ENCODE data around the gene ARF1. TPM values are rescaled to one million over a fixed set of nuclear protein-coding genes. Genes with fewer than 3 reads are reported as not detected.

ARF1 gene
- total RNA-seq, 1 experiment from 2014 or later: 595 TPM

DNA sequence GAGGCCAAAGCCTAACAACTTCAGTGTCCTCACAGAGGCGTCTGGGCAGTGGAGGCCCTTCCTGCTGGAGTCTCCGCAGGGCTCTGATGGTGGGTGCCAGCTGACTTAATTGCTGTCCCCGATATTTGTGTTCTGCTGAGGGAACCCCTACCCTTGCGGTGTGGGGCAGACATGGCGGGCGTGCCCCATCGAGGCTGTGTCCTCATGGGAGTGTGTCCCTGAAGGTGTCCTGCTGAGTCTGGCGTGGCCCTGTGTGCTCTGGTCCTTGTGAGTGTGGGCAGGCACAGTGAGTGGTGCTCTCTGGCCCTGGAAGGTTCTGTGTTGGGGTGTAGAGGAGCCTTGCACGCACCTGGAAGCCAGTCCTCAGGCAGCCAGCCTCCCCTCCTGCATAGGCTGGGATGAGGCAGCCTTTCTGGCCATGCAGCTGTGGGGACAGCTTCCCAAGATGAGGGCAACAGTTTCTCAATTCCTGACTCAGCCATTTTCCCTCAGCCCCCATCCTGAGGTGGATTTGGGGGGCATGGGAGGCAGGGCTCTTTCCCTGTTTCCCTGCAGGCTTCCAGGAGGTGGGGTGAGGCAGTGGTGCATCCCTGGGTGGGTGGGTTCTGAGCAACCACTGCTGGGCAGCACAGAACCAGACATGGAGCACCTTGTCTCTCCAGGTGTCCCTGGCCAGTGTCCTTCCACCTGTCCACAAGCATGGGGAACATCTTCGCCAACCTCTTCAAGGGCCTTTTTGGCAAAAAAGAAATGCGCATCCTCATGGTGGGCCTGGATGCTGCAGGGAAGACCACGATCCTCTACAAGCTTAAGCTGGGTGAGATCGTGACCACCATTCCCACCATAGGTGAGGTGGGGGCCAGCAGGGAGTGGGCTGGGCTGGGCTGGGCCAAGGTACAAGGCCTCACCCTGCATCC lies 14.2 kb downstream of the ARF1 start:
- no peak for TF ChIP-seq EZH2 (IDR thresholded peaks at IDR 0.05; ENCODE audit: low read depth)
- TF ChIP-seq, protein P1, sequence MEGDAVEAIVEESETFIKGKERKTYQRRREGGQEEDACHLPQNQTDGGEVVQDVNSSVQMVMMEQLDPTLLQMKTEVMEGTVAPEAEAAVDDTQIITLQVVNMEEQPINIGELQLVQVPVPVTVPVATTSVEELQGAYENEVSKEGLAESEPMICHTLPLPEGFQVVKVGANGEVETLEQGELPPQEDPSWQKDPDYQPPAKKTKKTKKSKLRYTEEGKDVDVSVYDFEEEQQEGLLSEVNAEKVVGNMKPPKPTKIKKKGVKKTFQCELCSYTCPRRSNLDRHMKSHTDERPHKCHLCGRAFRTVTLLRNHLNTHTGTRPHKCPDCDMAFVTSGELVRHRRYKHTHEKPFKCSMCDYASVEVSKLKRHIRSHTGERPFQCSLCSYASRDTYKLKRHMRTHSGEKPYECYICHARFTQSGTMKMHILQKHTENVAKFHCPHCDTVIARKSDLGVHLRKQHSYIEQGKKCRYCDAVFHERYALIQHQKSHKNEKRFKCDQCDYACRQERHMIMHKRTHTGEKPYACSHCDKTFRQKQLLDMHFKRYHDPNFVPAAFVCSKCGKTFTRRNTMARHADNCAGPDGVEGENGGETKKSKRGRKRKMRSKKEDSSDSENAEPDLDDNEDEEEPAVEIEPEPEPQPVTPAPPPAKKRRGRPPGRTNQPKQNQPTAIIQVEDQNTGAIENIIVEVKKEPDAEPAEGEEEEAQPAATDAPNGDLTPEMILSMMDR (conservative IDR thresholded peaks at IDR 0.05): no peak
- H4K20me1 ChIP-seq (ENCODE audit: insufficient read depth): peaks cover 88% of the 10 kb centered on the region
- H3K4me1 ChIP-seq (replicated peaks; ENCODE audit: insufficient read depth): peaks cover 18% of the 10 kb centered on the region
- H3K9me2 ChIP-seq (ENCODE audit: insufficient read depth): no peaks in the 10 kb centered on the region
- H3F3A ChIP-seq (ENCODE audit: insufficient read depth, low read depth): peaks cover 73% of the 10 kb centered on the region
- CTCF ChIA-PET: no interaction called here
- H3K36me3 ChIP-seq (ENCODE audit: low read depth): peaks cover 48% of the 10 kb centered on the region
- BruUV-seq (replicated peaks): no TSS peak
- intact Hi-C loops (cut with micrococcal nuclease; ENCODE audit: unreplicated experiment): no loop called here
- no peak overlapping the region for H3K4me2 ChIP-seq
- no peak overlapping the region for H3K4me3 ChIP-seq
- DNase-seq: no peak
- peaks cover 2% of the 10 kb centered on the region; the same call in 1 of the 2 replicates for H3K9me3 ChIP-seq (ENCODE audit: insufficient read depth, low read depth)
- no peak overlapping the region for H2AFZ ChIP-seq
- no peak overlapping the region for H3K27ac ChIP-seq
- peaks cover 64% of the 10 kb centered on the region for H3K79me2 ChIP-seq (ENCODE audit: low read depth)
- POLR2A ChIA-PET (ENCODE audit: unreplicated experiment): no interaction called here
- no peaks in the 10 kb centered on the region for H3K27me3 ChIP-seq (ENCODE audit: insufficient read depth, low read depth)

- Histone ChIP-seq H3K4me1 (replicated peaks; ENCODE audit: insufficient read depth) (peaks cover 10% of the 10 kb centered on the region), H3K4me2 (no peak overlapping the region), H3F3A (ENCODE audit: insufficient read depth, low read depth) (peaks cover 74% of the 10 kb centered on the region), H3K4me3 (no peak overlapping the region), H3K36me3 (ENCODE audit: low read depth) (peaks cover 40% of the 10 kb centered on the region), H2AFZ (no peak overlapping the region), H3K9me3 (ENCODE audit: insufficient read depth, low read depth) (peaks cover 2% of the 10 kb centered on the region; the same call in 1 of the 2 replicates), H3K27me3 (ENCODE audit: insufficient read depth, low read depth) (no peaks in the 10 kb centered on the region), H3K9me2 (ENCODE audit: insufficient read depth) (no peaks in the 10 kb centered on the region), H3K79me2 (ENCODE audit: low read depth) (peaks cover 56% of the 10 kb centered on the region), H3K27ac (no peak overlapping the region), H4K20me1 (ENCODE audit: insufficient read depth) (peaks cover 80% of the 10 kb centered on the region)
- TSS peak; percentile 39 for BruUV-seq (replicated peaks)
- no peak for TF ChIP-seq EZH2 (IDR thresholded peaks at IDR 0.05; ENCODE audit: low read depth)
- TF ChIP-seq, protein P1 (conservative IDR thresholded peaks at IDR 0.05): no peak
- intact Hi-C loops (cut with micrococcal nuclease; ENCODE audit: unreplicated experiment): no loop called here
- ChIA-PET CTCF (no interaction called here), POLR2A (ENCODE audit: unreplicated experiment) (interaction anchor here (0.7 kb wide), 1 partner anchor 274 kb away, joined by 3 read pairs; no protein-coding TSS in a partner anchor)
- DNase-seq: no peak
These were observed 15.0 kb downstream of the ARF1 start for GRCh38 chr1:228097333-228098081.

GRCh38 chr1:228098323-228098931 lies 15.9 kb downstream of the ARF1 start:
- no peak overlapping the region for H3K27ac ChIP-seq
- no peak overlapping the region for H2AFZ ChIP-seq
- no peak overlapping the region for H3K4me3 ChIP-seq
- ChIA-PET CTCF (no interaction called here), POLR2A (ENCODE audit: unreplicated experiment) (interaction anchor here (0.6 to 0.7 kb wide), 2 partner anchors 14 to 273 kb away, joined by 3 to 6 read pairs; no protein-coding TSS in a partner anchor)
- peaks cover 2% of the 10 kb centered on the region; the same call in 1 of the 2 replicates for H3K9me3 ChIP-seq (ENCODE audit: insufficient read depth, low read depth)
- no peak overlapping the region for H3K4me2 ChIP-seq
- no peak for DNase-seq
- TF ChIP-seq, protein P1 (conservative IDR thresholded peaks at IDR 0.05): no peak
- TF ChIP-seq EZH2 (IDR thresholded peaks at IDR 0.05; ENCODE audit: low read depth): no peak
- H3K4me1 ChIP-seq (replicated peaks; ENCODE audit: insufficient read depth): 0 out of 2 replicates have a peak, but pooled peaks cover 3% of the 10 kb centered on the region
- no peaks in the 10 kb centered on the region for H3K27me3 ChIP-seq (ENCODE audit: insufficient read depth, low read depth)
- peaks cover 66% of the 10 kb centered on the region for H3F3A ChIP-seq (ENCODE audit: insufficient read depth, low read depth)
- BruUV-seq (replicated peaks): no TSS peak
- H3K9me2 ChIP-seq (ENCODE audit: insufficient read depth): no peaks in the 10 kb centered on the region
- H3K79me2 ChIP-seq (ENCODE audit: low read depth): peaks cover 46% of the 10 kb centered on the region
- peaks cover 70% of the 10 kb centered on the region for H4K20me1 ChIP-seq (ENCODE audit: insufficient read depth)
- H3K36me3 ChIP-seq (ENCODE audit: low read depth): peaks cover 31% of the 10 kb centered on the region; the same call in 1 of the 2 replicates
- intact Hi-C loops (cut with micrococcal nuclease; ENCODE audit: unreplicated experiment): no loop called here

All from PC-9 (cell line).